Transverse colon (tissue), 4 donors: ENCODE results near the gene CR1L. TPM values are rescaled to one million over a fixed set of nuclear protein-coding genes. Genes with fewer than 3 reads are reported as not detected.
"Not testable (repeated sequence)": the region's sequence is repeated elsewhere in the genome, so short reads cannot be mapped to it uniquely, and the experiment has no call there.

Experiments
- DNase-seq: peaks from one replicate; pipeline ENCODE4 v3.0.0-alpha.2; 2019
- H3K27ac ChIP-seq, 4 donors: fragments of 200-600 bp; sonication (generic); 2 replicates each; pipeline ENCODE4 v1.5.1; 2016 to 2018; ENCODE audit warnings: inconsistent platforms in 4 of 4
- H3K27me3 ChIP-seq: fragments of 200-600 bp; sonication (generic); 2 replicates; pipeline ENCODE4 v1.5.1; 2017; ENCODE audit warnings: inconsistent platforms
- H3K36me3 ChIP-seq, 4 donors: fragments of 200-600 bp; sonication (generic); 2 replicates each; pipeline ENCODE4 v1.5.1; 2017 to 2019; ENCODE audit warnings: inconsistent platforms in 4 of 4
- H3K4me1 ChIP-seq, 4 donors: fragments of 200-600 bp; sonication (generic); 2 replicates each; pipeline ENCODE4 v1.5.1; 2017 to 2020; ENCODE audit warnings: inconsistent platforms in 4 of 4
- H3K4me3 ChIP-seq, 4 donors: fragments of 200-600 bp; sonication (generic); 1 replicate in 1 of 4; 2 replicates in 3 of 4; pipeline versions ENCODE4 v1.5.1 to v1.6.1; 2017 to 2019; ENCODE audit warnings: inconsistent platforms in 4 of 4
- H3K9me3 ChIP-seq, 2 donors: fragments of 200-600 bp; sonication (generic); 2 replicates each; pipeline ENCODE4 v1.5.1; 2017 to 2019; ENCODE audit warnings: inconsistent platforms in 2 of 2
- EP300 ChIP-seq: sonication (generic); formaldehyde crosslinking; IDR thresholded peaks from one replicate; pipeline ENCODE4 v1.6.1; 2017; ENCODE audit warnings: antibody characterized with exemption, low read depth
- POLR2A ChIP-seq: fragments of 450-650 bp; IDR thresholded peaks from one replicate; pipeline ENCODE4 v1.6.1; 2016; ENCODE audit warnings: antibody characterized with exemption, mild to moderate bottlenecking, moderate library complexity
- POLR2AphosphoS5 ChIP-seq, 3 donors: sonication (generic); formaldehyde crosslinking; IDR thresholded peaks; one replicate each; pipeline ENCODE4 v1.6.1; 2016; ENCODE audit warnings: antibody characterized with exemption in 3 of 3
- WGBS, 2 donors: methylation state at CpG; one replicate each; pipeline ENCODE4 v1.1.5; 2018; ENCODE audit warnings: low coverage in 1 of 2; 5-methylcytosine and 5-hydroxymethylcytosine counted together
- in situ Hi-C, 4 donors: fragments of 200-750 bp; cut with MboI; loops; one replicate each; pipeline versions ENCODE4 v1.15.0 to v1.15.1; 2017; ENCODE audit warnings: low sequenced_read_pairs in 3 of 4, low pct_ligation_motif_present in 1 of 4, low pct_unique_long_range_greater_than_20kb in 1 of 4
- intact Hi-C: fragments of 100-400 bp; cut with DNase I; formaldehyde crosslinking; loops from one replicate; pipeline ENCODE4 v1.15.1; 2023; ENCODE audit warnings: low total_unique reads
- total RNA-seq, 4 donors: library from RNA; depleted of rRNA; stranded (reverse); fragments of >200 nt; gene quantifications; one replicate each; pipeline ENCODE4 v1.1.0, GENCODE V29; 2016
- TF ChIP-seq, protein P1 (sequence below), 5 experiments: fragments of 200-600 bp in 3 of 5; fragments of 450-650 bp in 2 of 5; sonication (generic) in 3 of 5; IDR thresholded peaks; 1 replicate in 2 of 5; 2 replicates in 3 of 5; pipeline ENCODE4 v1.5.1; 2016 to 2017; ENCODE audit warnings: antibody characterized with exemption in 5 of 5, inconsistent platforms in 3 of 5, mild to moderate bottlenecking in 2 of 5, moderate library complexity in 1 of 5

CR1L gene
- total RNA-seq, 4 donors from 2014 or later, result not detected

DNA sequence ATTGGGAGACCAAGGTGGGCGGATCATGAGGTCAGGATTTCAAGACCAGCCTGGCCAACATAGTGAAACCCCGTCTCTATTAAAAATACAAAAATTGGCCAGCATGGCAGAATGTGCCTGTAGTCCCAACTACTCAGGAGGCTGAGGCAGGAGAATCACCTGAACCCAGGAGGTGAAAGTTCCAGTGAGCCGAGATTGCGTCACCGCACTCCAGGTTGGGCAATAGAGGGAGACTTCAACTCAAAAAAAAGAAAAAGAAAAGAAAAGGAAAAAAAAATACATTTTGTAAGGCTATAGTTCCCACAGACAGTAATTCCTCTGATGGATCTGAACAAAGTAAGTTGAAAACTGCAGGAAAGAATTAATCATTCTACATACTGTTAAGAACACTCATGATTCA, 58.8 kb downstream of the CR1L start:
- no peaks in the 10 kb centered on the region for H3K9me3 ChIP-seq
- intact Hi-C loops (no loop called here), in situ Hi-C loops (loop anchor here in 1 of 4 donors (10.0 kb wide), 1 partner anchor 91 kb away; no protein-coding TSS in a partner anchor)
- no peak overlapping the region for H3K27ac ChIP-seq
- no peaks in the 10 kb centered on the region for H3K4me1 ChIP-seq
- no peak overlapping the region for H3K4me3 ChIP-seq
- TF ChIP-seq POLR2AphosphoS5 (IDR thresholded peaks at IDR 0.05), result no peak
- TF ChIP-seq POLR2A, result no peak
- TF ChIP-seq EP300, result no peak
- TF ChIP-seq, protein P1, sequence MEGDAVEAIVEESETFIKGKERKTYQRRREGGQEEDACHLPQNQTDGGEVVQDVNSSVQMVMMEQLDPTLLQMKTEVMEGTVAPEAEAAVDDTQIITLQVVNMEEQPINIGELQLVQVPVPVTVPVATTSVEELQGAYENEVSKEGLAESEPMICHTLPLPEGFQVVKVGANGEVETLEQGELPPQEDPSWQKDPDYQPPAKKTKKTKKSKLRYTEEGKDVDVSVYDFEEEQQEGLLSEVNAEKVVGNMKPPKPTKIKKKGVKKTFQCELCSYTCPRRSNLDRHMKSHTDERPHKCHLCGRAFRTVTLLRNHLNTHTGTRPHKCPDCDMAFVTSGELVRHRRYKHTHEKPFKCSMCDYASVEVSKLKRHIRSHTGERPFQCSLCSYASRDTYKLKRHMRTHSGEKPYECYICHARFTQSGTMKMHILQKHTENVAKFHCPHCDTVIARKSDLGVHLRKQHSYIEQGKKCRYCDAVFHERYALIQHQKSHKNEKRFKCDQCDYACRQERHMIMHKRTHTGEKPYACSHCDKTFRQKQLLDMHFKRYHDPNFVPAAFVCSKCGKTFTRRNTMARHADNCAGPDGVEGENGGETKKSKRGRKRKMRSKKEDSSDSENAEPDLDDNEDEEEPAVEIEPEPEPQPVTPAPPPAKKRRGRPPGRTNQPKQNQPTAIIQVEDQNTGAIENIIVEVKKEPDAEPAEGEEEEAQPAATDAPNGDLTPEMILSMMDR (IDR thresholded peaks at IDR 0.05), result no peak
- H3K36me3 ChIP-seq, result no peaks in the 10 kb centered on the region
- DNase-seq, result no peak
- whole genome bisulfite sequencing, 2 donors, result 98% methylated on average over 5 of the region's 5 CpGs; no CpG with 5 or more reads in 1 of the 2 donors
- H3K27me3 ChIP-seq, result no peaks in the 10 kb centered on the region

DNA sequence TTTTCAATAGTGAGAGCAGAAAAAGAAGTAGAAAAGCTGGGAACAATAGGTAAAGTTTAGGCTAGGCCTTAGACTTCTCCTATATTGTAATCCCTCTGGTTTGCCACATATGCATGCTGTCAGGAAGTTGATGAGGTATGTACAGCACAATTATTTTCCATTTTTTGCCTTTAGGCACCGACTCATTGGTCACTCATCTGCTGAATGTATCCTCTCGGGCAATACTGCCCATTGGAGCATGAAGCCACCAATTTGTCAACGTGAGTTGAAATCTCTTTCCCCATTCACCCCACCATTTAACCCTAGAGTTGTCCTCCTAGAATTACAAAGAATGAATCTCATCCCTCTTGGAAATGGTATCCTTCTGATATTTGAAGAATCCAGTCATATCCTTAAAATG, 63.1 kb downstream of the CR1L start:
- H3K27ac ChIP-seq, H3K27me3 ChIP-seq, H3K4me1 ChIP-seq, intact Hi-C loops, DNase-seq, H3K4me3 ChIP-seq, H3K36me3 ChIP-seq, H3K9me3 ChIP-seq: not testable (repeated sequence)
- in situ Hi-C loops, result loop anchor here in 1 of 4 donors (10.0 kb wide), 1 partner anchor 87 kb away; no protein-coding TSS in a partner anchor
- WGBS, 2 donors, result 70% methylated on average over 3 of the region's 3 CpGs; no CpG with 5 or more reads in 1 of the 2 donors

DNA sequence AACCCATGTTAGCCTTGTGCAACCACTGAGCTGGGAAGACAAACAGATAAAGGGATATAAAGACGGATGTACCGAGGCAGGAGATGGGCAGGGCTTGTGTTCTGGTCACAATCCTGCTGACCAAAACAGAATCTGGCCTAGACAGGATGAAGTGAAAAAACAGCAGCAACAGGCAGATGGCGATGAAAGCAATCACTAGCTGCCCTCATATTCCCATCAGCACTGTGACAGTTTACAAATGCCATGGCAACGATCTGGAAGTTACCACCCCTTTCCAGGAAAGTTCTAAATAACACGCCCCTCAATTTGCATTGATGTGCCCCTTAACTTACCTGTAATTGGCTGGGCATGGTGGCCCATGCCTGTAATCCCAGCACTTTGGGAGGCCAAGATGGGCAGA, 66.4 kb downstream of the CR1L start:
- TF ChIP-seq POLR2A (no peak), POLR2AphosphoS5 (IDR thresholded peaks at IDR 0.05) (no peak), EP300 (no peak)
- TF ChIP-seq, protein P1 (IDR thresholded peaks at IDR 0.05), result no peak
- 48 to 67% methylated on average over 3 to 5 of the region's 5 CpGs for WGBS, 2 donors
- Histone ChIP-seq H3K36me3 (no peaks in the 10 kb centered on the region), H3K9me3 (no peaks in the 10 kb centered on the region), H3K4me1 (no peaks in the 10 kb centered on the region), H3K4me3 (no peak overlapping the region), H3K27me3 (no peaks in the 10 kb centered on the region), H3K27ac (no peak overlapping the region)
- no peak for DNase-seq
- intact Hi-C loops, result no loop called here
- in situ Hi-C loops, result no loop called here

DNA sequence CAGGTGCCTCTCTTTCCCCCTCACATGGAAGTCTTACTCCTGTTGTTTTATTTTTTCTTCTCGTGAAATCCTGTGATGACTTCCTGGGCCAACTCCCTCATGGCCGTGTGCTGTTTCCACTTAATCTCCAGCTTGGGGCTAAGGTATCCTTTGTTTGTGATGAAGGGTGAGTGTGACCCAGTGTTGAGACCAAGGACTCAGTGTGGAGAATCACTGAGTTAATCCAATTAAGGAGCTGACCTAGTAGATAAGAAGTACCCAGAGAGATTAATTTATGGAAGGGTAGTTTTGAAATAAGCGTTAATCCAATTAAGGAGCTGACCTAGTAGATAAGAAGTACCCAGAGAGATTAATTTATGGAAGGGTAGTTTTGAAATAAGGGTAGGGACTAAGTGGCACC, 67.8 kb downstream of the CR1L start:
- H3K27ac ChIP-seq, H3K4me3 ChIP-seq, DNase-seq, H3K9me3 ChIP-seq, H3K4me1 ChIP-seq, H3K27me3 ChIP-seq, in situ Hi-C loops, intact Hi-C loops, H3K36me3 ChIP-seq: not testable (repeated sequence)
- WGBS, 2 donors, result 69 to 83% methylated on average over 1 to 3 of the region's 3 CpGs

DNA sequence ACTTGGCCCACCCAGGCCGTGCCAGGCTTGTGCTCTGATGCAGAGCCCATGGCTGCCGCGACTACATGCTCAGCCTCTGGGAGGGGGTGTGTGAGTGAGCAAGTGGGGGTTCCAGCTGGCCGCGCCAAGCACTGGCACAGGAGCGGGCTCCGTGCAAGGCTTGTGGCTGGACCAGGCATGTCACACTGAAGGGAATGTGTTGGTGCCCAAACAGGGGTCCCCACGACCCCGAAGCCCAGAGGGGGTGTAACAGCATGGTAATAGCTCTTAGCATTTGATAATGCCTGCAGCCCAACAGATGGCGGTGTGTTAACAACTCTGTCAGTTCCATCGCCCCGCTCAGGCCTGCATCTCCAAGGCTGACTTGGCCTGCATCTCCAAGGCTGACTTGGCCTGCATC, 68.6 kb downstream of the CR1L start:
- no peak overlapping the region for H3K27ac ChIP-seq
- no peak overlapping the region for H3K4me3 ChIP-seq
- no peak for TF ChIP-seq POLR2A
- TF ChIP-seq, protein P1 (IDR thresholded peaks at IDR 0.05), result no peak
- no peak for TF ChIP-seq POLR2AphosphoS5 (IDR thresholded peaks at IDR 0.05)
- TF ChIP-seq EP300, result no peak
- H3K36me3 ChIP-seq, result no peaks in the 10 kb centered on the region
- intact Hi-C loops, result no loop called here
- no peaks in the 10 kb centered on the region for H3K9me3 ChIP-seq
- H3K4me1 ChIP-seq, result no peaks in the 10 kb centered on the region
- WGBS, 2 donors, result 86% methylated on average over 12 of the region's 12 CpGs; no CpG with 5 or more reads in 1 of the 2 donors
- DNase-seq, result no peak
- H3K27me3 ChIP-seq, result no peaks in the 10 kb centered on the region
- in situ Hi-C loops, result no loop called here
